Type B pancreatic cell (in vitro differentiated cells): ENCODE data around the gene ZBTB20. TPM values are rescaled to one million over a fixed set of nuclear protein-coding genes. Genes with fewer than 3 reads are reported as not detected.

Source experiments
- DNase-seq: peaks from one replicate; pipeline ENCODE4 v3.0.0; 2021; ENCODE audit warnings: mixed read lengths; ENCODE audit not compliant: unreplicated experiment; ENCODE audit errors: extremely low spot score
- H3K27ac Mint-ChIP-seq: 2 replicates; pipeline ENCODE4 v1.8.0; 2021; ENCODE audit warnings: mild to moderate bottlenecking, mixed read lengths
- H3K27me3 Mint-ChIP-seq: 2 replicates; pipeline ENCODE4 v1.8.0; 2021; ENCODE audit warnings: mixed read lengths
- H3K36me3 Mint-ChIP-seq: 2 replicates; pipeline ENCODE4 v1.8.0; 2021; ENCODE audit warnings: mixed read lengths
- H3K4me1 Mint-ChIP-seq: one replicate; pipeline ENCODE4 v1.8.0; 2021; ENCODE audit warnings: mixed read lengths; ENCODE audit not compliant: unreplicated experiment
- H3K4me3 Mint-ChIP-seq: 2 replicates; pipeline ENCODE4 v1.8.0; 2021; ENCODE audit warnings: mild to moderate bottlenecking, mixed read lengths
- H3K9me3 Mint-ChIP-seq: 2 replicates; pipeline ENCODE4 v1.8.0; 2021; ENCODE audit warnings: mixed read lengths
- CTCF ChIP-seq: fragments of 200-600 bp; sonication (generic); conservative IDR thresholded peaks from 2 replicates; pipeline ENCODE4 v1.5.0; 2021; ENCODE audit warnings: antibody characterized with exemption, mild to moderate bottlenecking
- total RNA-seq: library from RNA; stranded (reverse); gene quantifications from 2 replicates; pipeline ENCODE4 v1.2.1, GENCODE V29; 2021; ENCODE audit warnings: low replicate concordance

ZBTB20 gene
- total RNA-seq, 1 donor from 2014 or later: 14.4 TPM

GRCh38 chr3:114401346-114401745, 745.7 kb downstream of the ZBTB20 start:
- Mint-ChIP-seq H3K36me3 (no peaks in the 10 kb centered on the region), H3K27me3 (no peaks in the 10 kb centered on the region), H3K4me3 (no peak overlapping the region), H3K9me3 (no peaks in the 10 kb centered on the region), H3K27ac (no peak overlapping the region), H3K4me1 (peaks cover 8% of the 10 kb centered on the region)
- TF ChIP-seq CTCF: no peak
- DNase-seq: no peak

DNA sequence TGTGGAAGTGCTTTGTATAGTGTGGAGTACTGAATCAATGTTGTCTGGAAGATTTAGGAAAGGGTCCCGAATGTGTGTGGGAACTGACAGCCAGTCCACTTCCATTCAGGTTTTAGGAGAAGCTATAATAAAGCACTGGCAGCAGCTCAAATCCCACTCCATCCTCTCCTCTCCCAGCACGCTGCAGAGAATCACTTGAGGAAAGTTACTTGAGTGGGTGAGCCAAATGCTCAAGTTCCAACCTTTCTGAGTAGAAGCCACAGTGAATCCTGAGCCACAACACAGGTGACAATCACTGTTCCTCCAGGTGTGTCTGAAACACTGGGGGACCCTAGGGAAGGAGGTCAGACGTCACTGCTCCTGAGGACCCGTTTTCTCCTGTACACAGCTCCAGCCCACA, 746.7 kb downstream of the ZBTB20 start:
- Mint-ChIP-seq H3K9me3 (no peaks in the 10 kb centered on the region), H3K4me3 (no peak overlapping the region), H3K36me3 (no peaks in the 10 kb centered on the region), H3K27me3 (no peaks in the 10 kb centered on the region), H3K4me1 (peaks cover 8% of the 10 kb centered on the region), H3K27ac (no peak overlapping the region)
- DNase-seq: no peak
- TF ChIP-seq CTCF: no peak

GRCh38 chr3:114394551-114394950, 752.5 kb downstream of the ZBTB20 start:
- no peaks in the 10 kb centered on the region for H3K36me3 Mint-ChIP-seq

GRCh38 chr3:114393367-114394072, 753.6 kb downstream of the ZBTB20 start:
- Mint-ChIP-seq H3K4me1 (no peaks in the 10 kb centered on the region), H3K4me3 (no peak overlapping the region), H3K27ac (no peak overlapping the region), H3K36me3 (no peaks in the 10 kb centered on the region), H3K27me3 (no peaks in the 10 kb centered on the region), H3K9me3 (no peaks in the 10 kb centered on the region)
- DNase-seq: no peak
- no peak for TF ChIP-seq CTCF

More at GRCh38 chr3:114394551-114394950, 752.5 kb downstream of the ZBTB20 start:
- Mint-ChIP-seq H3K27me3 (no peaks in the 10 kb centered on the region), H3K4me1 (peaks cover 4% of the 10 kb centered on the region), H3K9me3 (no peaks in the 10 kb centered on the region), H3K27ac (no peak overlapping the region), H3K4me3 (no peak overlapping the region)
- no peak for DNase-seq
- no peak for TF ChIP-seq CTCF

DNA sequence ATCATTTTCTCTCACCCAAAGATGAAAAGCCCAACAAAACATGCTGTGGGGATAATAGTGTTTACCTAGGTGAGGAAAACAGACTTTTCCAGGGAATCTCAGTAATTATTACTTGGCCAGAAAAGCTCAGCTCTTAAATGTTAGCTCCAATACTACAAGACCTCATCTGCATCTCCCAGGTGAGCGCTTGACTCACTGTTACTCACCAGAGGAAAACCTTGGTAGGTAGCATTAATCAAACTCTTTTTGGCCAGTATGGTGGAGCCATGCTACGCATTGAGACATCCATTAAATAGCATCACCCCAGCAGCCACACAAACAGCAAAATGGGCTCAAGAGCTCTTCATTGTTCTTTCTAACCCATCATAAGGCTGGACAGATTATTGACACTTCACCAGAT, 754.3 kb downstream of the ZBTB20 start:
- Mint-ChIP-seq H3K9me3 (no peaks in the 10 kb centered on the region), H3K4me1 (no peaks in the 10 kb centered on the region), H3K27me3 (no peaks in the 10 kb centered on the region), H3K27ac (no peak overlapping the region), H3K36me3 (no peaks in the 10 kb centered on the region), H3K4me3 (no peak overlapping the region)
- DNase-seq: no peak
- no peak for TF ChIP-seq CTCF
